Hepatocyte (in vitro differentiated cells): ENCODE data around the gene PCDHGA8.

Experiments used
- EZH2 ChIP-seq: fragments of 200-600 bp; sonication (generic); IDR thresholded peaks from 2 replicates; pipeline ENCODE4 v1.6.1; 2016; ENCODE audit warnings: antibody characterized with exemption, mild to moderate bottlenecking, borderline replicate concordance
- TF ChIP-seq, protein P1 (sequence below): fragments of 200-600 bp; sonication (generic); IDR thresholded peaks from 2 replicates; pipeline ENCODE4 v1.5.1; 2016; ENCODE audit warnings: antibody characterized with exemption, mild to moderate bottlenecking; ENCODE audit not compliant: poor library complexity

DNA sequence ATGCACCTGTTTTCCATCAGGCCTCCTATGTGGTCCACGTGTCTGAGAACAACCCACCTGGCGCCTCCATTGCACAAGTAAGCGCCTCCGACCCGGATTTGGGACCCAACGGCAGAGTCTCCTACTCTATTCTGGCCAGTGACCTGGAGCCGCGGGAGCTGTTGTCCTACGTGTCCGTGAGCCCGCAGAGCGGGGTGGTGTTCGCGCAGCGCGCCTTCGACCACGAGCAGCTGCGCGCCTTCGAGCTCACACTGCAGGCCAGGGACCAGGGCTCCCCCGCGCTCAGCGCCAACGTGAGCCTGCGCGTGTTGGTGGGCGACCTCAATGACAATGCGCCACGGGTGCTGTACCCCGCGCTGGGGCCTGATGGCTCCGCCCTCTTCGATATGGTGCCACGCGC, 40.8 kb upstream of the PCDHGA8 start:
- TF ChIP-seq, protein P1, sequence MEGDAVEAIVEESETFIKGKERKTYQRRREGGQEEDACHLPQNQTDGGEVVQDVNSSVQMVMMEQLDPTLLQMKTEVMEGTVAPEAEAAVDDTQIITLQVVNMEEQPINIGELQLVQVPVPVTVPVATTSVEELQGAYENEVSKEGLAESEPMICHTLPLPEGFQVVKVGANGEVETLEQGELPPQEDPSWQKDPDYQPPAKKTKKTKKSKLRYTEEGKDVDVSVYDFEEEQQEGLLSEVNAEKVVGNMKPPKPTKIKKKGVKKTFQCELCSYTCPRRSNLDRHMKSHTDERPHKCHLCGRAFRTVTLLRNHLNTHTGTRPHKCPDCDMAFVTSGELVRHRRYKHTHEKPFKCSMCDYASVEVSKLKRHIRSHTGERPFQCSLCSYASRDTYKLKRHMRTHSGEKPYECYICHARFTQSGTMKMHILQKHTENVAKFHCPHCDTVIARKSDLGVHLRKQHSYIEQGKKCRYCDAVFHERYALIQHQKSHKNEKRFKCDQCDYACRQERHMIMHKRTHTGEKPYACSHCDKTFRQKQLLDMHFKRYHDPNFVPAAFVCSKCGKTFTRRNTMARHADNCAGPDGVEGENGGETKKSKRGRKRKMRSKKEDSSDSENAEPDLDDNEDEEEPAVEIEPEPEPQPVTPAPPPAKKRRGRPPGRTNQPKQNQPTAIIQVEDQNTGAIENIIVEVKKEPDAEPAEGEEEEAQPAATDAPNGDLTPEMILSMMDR = no peak
- TF ChIP-seq EZH2 = no peak
